Activated CD8-positive, alpha-beta memory T cell treated with anti-CD3 and anti-CD28 coated beads, Interleukin-2, amount 50 U/mL, for 1 hour (primary cell): ENCODE measurements around the gene HRC.
"Not testable (repeated sequence)": the region's sequence is repeated elsewhere in the genome, so short reads cannot be mapped to it uniquely, and the experiment has no call there.

ENCODE experiments used
- DNase-seq: peaks from one replicate; pipeline ENCODE4 v3.0.0-alpha.2; 2020; ENCODE audit errors: extremely low read depth

The HRC gene, protein sequence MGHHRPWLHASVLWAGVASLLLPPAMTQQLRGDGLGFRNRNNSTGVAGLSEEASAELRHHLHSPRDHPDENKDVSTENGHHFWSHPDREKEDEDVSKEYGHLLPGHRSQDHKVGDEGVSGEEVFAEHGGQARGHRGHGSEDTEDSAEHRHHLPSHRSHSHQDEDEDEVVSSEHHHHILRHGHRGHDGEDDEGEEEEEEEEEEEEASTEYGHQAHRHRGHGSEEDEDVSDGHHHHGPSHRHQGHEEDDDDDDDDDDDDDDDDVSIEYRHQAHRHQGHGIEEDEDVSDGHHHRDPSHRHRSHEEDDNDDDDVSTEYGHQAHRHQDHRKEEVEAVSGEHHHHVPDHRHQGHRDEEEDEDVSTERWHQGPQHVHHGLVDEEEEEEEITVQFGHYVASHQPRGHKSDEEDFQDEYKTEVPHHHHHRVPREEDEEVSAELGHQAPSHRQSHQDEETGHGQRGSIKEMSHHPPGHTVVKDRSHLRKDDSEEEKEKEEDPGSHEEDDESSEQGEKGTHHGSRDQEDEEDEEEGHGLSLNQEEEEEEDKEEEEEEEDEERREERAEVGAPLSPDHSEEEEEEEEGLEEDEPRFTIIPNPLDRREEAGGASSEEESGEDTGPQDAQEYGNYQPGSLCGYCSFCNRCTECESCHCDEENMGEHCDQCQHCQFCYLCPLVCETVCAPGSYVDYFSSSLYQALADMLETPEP

DNA sequence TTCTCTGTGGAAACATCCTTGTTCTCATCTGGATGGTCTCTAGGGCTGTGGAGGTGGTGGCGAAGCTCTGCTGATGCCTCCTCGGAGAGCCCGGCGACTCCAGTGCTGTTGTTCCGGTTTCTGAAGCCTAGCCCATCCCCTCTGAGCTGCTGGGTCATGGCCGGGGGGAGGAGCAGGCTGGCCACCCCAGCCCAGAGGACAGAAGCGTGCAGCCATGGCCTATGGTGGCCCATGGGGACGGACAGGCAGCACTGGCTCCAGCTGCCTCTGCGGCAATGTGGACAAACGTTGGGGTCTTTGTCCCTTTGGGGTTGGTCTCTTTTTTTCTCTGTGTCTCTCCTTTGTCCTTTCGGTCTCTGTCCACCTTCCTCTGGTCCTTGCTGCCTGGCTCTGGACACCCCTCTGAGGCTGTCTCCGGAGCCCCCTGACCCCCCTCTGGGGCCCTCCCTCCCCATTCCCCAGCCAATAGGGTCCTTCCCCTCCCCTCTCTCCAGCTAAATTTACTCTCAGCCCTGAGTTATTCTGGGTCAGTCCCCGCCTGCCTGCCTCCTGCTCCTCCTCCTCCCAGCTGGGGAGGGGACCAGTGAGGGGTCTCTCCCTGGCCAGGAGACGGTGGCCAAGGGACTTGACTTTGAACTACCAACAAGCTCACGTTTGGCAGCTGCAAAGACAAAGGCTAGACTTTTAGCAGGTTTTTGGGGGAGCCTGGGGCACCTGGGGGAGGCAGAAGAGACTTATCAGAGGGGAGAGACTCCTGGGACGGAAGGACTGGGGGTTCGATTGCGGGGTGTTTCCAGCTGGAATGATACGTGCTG is at the start of gene HRC:
HRC (minus strand) TSS at position 392 of the 815 bp plus-strand sequence; CDS start at position 233, 159 bp downstream.
- no peak for DNase-seq

DNA sequence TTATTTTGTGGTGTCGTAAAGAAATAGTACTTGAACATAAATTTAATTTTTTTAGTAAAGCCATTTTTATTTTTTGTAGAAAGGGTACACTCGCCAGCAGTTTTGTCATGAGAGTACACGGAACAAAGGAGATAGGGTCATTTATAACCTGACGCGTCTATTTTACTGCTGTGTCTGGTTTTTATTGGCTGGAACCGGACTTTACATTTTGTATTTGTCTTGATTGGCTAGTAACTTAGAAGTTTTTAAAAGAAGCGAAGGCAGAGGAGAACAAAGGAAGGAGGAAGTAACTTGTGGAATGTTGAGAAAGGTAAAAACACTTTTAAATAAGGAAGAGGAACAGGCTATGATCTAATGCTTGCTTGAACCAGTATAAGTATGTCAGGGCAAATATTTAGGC is 45.8 kb upstream of the HRC start:
- DNase-seq, result no peak

DNA sequence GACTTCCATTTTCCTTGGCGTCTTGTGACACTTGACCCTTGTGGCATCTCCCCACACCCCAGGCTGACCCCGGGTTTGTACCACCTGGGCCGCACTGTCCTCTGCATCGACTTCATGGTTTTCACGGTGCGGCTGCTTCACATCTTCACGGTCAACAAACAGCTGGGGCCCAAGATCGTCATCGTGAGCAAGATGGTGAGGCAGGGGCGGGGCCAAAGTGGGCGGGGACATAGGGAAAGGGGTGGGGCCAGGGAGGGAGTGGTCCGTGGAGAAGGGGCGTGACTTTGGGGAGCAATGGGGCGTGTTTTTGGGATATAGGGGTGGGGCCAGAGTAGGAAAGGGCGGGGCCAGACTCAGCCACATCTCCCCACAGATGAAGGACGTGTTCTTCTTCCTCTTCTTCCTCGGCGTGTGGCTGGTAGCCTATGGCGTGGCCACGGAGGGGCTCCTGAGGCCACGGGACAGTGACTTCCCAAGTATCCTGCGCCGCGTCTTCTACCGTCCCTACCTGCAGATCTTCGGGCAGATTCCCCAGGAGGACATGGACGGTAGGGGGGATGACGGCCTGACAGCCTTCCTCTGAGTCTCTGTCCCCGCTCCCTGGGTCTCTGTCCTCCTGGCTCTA is 45.2 kb upstream of the HRC start:
- no peak for DNase-seq

DNA sequence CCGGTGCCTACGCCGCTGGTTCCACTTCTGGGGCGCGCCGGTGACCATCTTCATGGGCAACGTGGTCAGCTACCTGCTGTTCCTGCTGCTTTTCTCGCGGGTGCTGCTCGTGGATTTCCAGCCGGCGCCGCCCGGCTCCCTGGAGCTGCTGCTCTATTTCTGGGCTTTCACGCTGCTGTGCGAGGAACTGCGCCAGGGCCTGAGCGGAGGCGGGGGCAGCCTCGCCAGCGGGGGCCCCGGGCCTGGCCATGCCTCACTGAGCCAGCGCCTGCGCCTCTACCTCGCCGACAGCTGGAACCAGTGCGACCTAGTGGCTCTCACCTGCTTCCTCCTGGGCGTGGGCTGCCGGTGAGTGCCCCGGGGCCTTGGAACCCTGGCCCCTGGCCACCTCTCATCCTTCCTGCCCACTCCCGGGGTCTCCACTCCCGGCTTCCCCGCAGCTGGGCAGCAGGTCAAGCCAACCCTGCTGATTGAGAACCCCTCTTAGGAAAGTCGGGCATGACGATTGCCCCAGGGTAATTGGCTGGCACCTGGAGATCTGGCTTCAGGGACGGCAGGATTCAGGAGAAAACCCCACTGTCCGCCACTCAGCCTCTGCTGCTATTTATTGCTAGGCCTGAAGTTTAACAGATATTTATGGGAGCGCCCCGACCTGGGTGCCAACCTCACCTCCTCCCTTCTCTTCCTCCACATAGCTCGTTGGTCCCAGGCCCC is 41.5 kb upstream of the HRC start:
- no peak for DNase-seq

DNA sequence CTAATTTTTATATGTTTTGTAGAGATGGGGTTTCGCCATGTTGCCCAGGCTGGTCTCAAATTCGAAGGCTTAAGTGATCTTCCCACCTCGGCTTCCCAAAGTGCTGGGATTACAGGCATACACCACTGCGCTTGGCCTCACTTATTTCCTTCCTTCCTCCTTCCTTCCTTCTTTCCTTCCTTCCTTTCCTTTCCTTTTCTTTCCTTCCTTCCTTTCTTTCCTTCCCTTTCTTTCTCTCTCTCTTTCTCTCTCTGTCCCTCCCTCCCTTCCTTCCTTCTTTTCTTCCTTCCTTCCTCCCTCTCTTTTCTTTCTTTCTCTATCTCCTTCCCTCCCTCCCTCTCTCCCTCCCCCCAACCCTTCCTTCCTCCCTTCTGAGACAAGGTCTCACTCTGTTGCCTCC is 39.2 kb upstream of the HRC start:
- DNase-seq, result no peak

DNA sequence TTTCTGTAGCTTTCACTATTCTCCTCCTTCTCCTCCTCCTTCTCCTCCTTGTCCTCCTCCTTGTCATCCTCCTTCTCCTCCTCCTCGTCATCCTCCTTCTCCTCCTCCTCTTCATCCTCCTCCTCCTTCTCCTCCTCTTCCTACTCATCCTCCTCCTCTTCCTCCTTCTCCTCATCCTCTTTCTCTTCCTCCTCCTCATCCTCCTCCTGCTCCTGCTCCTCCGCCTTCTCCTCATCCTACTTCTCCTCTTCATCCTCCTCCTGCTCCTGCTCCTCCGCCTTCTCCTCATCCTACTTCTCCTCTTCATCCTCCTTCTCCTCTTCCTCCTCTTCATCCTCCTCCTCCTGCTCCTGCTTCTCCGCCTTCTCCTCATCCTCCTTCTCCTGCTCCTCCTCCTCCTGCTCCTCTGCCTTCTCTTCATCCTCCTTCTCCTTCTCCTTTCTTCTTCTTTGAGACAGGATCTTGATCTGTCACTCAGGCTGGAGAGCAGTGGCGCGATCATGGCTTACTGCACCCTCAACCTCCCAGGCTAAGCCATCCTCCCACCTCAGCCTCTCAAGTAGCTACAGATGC is 38.7 kb upstream of the HRC start:
- no peak for DNase-seq

DNA sequence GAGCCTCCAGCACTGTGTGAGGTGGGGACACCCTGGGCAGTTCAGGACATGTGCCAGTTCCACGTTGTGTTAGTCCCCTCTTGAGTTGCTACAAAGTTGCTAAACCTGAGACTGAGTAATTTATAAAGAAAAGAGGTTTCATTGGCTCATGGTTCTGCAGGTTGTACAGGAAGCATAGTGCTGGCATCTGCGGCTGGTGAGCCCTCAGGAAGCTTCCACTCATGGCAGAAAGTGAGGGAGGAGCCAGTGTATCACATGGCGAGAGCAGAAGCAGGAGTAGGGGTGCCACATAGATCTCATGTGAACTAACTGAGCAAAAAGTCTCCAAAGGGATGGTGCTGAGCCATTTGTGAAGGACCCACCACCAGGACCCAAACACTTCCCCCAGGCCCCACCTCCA is 35.6 kb upstream of the HRC start:
- DNase-seq, result no peak

DNA sequence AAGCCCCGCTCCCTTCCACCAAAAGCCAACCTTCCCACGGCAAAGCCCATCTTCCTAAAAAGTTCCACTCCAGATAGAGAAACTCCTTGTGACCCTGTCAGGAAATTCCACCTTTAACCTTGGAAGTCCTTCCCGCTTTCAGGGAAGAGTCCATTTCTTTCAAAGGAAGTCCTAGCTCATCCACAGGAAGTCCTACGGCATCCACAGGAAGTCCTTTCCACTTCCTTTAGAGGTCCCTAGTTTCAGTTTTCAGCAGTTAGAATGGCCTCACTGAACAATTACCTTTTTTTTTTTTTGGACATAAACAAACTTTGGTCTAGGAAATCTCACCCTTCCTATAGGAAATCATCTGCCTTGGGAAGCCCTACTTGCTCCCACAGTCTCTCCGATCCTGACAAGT is 34.1 kb upstream of the HRC start:
- no peak for DNase-seq

DNA sequence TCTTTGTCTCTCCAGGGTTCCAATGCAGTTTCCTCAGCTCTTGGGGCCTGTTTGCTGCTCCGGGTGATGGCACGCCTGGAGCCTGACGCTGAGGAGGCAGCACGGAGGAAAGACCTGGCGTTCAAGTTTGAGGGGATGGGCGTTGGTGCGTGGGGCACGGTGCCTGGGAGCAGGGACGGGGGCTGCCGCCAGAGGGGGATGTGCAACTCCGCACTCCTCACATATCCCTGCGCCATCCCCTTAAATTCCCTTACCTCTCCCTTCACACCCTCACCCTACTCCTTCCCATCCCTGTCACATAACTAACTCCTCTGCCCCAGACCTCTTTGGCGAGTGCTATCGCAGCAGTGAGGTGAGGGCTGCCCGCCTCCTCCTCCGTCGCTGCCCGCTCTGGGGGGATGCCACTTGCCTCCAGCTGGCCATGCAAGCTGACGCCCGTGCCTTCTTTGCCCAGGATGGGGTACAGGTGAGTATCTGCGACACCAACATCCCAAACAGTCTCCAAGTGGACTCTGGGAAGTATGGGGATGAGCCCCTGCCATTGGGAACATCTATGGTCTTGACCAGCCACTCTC is 33.5 kb upstream of the HRC start:
- DNase-seq, result no peak

DNA sequence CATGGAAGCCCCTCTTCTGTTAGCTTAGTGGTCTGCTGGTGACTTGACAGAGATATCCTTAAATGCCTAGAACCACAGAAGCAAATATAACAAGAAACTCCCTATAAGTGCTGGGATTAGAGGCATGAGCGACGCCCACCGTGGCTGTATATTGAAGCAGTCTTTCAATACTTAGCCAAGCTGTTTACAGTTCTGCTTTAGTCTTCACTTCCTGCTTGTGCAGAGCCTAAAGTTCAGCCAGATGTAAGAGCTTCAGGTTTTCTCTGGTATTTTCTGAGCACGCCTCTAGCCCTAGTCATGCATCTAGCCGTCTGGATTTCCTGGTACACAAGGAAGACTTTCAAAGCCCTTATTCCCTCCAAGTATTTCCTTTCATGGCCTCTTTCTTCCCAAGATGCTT is 30.9 kb upstream of the HRC start:
- DNase-seq, result no peak

DNA sequence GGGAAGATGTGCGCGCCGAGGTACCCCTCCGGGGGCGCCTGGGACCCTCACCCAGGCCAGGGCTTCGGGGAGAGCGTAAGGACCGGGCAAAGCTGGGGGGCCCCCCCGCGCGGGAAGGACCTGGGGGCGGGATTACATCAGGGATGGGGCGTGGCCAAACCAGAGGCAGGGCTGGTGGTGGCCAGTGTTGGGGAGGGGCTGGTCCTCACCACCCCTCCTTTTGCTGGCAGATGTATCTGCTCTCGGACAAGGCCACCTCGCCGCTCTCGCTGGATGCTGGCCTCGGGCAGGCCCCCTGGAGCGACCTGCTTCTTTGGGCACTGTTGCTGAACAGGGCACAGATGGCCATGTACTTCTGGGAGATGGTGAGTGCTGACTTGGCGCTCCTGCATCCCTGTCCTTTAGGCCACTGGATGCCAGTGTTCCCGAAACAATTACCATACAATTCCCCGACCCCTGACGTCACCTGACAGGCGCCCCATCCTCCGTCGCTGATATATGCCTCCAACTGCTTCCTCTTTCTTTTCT is 27.7 kb upstream of the HRC start:
- DNase-seq, result no peak

DNA sequence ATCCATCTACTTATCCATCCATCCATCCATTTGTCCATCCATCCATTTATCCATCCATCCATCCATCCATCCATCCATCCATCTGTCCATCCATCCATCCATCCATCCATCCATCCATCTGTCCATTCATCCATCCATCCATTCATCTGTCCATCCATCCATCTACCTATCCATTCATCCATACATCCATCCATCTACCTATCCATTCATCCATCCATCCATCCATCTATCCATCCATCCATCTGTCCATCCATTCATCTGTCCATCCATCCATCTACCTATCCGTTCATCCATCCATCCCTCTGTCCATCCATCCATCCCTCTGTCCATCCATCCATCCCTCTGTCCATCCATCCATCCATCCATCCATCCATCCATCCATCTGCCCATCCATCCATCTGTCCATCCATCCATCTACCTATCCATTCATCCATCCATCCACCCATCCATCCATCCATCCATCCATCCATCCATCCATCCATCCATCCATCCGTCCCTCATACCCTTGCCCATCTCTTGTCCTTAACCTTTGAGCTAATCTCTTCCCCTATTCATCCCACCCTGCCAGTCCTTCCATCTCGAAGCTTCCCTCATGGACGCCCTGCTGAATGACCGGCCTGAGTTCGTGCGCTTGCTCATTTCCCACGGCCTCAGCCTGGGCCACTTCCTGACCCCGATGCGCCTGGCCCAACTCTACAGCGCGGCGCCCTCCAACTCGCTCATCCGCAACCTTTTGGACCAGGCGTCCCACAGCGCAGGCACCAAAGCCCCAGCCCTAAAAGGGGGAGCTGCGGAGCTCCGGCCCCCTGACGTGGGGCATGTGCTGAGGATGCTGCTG is 27.0 kb upstream of the HRC start:
- DNase-seq, result not testable (repeated sequence)

DNA sequence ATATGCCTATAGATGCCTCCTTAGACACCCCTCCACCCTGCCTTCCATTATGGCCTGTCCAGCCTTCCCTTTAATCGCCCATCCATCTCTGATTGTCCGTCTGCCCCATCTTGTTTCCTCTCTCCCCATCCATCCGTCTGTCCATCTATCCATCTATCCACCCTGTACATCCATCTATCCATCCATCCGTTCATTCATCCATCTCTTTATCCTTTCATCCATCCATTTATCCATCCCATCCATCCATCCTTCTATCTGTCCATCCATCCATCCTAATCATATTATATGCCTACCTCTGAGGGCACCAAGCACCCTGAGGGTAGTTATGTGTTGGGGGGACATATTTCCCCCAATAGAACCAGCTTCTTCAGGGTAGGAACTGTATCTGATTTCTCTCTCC is 25.5 kb upstream of the HRC start:
- no peak for DNase-seq

DNA sequence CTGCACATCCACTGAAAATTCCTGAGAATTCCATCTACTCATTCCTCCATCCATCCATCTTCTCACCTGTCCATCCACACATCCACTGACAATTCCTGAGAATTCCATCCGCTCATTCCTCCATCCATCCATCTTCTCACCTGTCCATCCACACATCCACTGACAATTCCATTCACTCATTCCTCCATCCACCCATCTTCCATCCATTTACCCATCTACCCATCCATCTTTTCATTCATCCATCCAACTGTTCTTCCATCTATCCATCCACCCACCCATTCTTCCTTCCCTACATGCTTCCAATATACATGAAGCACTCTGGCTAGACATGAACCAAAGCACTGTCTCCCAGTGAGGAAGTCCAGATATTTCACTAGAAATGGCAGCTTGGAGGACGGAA is 18.0 kb upstream of the HRC start:
- no peak for DNase-seq

DNA sequence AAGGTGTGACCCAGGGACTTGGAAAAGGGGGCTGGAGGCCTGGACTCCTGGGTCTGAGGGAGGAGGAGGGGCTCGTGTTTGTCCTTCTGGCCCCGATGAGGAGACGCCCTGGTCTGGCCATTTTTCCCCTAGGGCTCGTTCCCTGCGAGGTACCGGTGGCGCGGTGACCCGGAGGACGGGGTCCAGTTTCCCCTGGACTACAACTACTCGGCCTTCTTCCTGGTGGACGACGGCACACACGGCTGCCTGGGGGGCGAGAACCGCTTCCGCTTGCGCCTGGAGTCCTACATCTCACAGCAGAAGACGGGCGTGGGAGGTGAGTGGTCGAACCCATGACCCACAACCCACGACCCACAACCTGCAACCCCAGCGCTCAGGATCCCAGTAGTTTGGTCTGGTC is 13.2 kb upstream of the HRC start:
- DNase-seq, result no peak

DNA sequence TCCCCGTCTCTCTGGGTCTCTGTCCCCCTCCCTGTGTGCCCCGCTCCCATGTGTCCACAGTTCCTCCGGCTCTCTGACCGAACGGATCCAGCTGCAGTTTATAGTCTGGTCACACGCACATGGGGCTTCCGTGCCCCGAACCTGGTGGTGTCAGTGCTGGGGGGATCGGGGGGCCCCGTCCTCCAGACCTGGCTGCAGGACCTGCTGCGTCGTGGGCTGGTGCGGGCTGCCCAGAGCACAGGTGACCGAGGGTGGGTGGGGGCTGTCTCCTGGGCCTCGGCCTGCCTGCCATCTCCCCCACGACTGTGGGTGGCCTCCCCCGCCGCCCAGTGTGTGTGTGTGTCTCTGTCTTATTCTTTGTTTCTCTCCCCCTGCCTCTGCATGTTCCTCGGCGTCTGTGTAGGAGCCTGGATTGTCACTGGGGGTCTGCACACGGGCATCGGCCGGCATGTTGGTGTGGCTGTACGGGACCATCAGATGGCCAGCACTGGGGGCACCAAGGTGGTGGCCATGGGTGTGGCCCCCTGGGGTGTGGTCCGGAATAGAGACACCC is 12.7 kb upstream of the HRC start:
- no peak for DNase-seq

DNA sequence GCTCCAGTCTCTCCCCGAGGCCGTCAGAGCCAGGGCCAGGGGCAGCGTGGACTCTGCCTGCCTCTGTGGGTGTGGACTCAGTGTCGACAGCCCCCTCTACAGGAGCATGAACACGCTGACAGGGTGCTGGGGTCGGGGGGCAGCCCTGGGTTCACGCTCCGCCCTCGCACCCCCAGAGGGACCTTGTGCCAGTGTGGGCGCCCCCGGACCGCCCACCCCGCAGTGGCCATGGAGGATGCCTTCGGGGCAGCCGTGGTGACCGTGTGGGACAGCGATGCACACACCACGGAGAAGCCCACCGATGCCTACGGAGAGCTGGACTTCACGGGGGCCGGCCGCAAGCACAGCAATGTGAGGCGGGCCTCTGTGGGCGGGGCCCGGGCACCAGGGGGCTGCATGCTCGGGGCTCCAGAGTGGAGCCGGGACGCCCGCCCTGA is 10.7 kb upstream of the HRC start:
- DNase-seq, result no peak

DNA sequence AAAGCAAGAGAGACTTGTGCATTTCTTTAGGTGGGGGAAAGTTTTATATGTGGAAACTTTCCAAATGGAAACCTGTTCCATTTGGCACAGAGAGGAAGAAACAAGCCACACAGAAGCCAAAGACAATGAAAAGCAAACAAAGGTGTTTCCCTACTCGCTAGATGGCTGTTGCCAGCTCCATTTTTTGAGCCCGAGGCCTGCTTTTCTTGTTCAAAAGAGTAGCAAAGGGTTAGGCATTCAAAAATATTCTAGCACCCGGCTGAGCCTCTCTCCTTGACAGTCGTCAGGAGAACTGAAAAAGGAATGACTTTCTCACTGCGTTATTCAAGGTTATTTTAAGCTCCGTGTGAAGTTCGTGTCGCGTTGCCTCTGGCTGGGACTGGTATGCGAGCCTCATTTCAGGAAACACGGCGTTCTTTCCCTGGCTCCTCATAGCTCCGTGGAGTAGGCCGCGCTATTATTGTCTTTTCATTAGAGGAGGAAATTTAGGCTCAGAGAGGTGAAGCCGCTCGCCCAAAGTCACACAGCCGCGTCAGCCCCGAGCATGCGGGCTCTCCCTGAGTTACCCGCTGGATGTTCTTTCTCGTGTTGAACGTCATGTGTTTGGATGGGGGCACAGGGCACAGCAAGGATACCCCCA is 10.0 kb upstream of the HRC start:
- DNase-seq, result no peak

DNA sequence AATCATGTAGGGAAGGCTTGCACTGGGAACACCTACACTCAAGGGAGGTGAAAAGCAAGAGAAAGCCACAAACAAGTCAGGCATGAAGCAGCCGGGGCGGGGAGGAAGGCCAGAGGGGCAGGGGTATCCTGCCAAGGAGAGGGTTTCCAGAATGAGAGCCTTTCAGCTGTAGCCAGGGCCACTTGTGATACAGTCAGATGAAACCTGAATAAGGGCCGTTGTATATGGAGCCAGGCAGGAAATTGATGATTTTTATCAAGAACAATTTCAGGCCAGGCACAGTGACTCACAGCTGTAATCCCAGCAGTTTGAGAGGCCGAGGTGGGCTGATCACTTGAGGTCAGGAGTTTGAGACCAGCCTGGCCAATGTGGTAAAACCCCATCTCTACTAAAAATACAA is 6.8 kb upstream of the HRC start:
- DNase-seq, result no peak
